ENCODE measurements around the gene TPO.

Gene TPO

DNA sequence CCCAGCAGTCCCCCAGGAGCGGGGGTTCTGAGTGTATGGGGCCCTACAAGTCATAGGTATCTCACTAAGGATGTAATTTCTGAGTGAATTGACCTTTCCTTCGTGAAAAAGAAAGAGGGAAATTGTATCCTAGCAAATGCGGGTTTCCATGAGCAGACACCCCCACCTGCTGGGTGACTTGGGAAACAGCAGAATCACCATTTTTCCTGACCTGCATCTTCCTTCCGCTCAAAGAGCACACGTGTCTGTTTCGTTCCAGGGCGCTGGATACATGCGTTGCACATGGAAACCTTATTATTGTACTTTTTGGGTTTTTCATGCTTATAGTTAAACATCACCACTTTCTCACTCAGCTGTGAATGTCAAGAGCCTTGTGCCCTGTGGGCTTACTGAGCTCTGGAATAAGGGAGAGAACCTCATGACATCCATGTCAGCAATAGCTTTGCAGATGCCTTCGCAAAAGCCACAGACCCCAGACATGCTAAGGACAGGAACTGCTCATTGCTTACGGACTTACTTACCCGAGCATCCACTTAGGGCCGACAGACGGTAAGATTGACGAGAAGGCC is 132.8 kb downstream of the TPO start:
- H3F3A ChIP-seq (ENCODE audit: insufficient read depth, low read length): no peaks in the 10 kb centered on the region
- H3K79me2 ChIP-seq (ENCODE audit: low read length): no peaks in the 10 kb centered on the region
- H3K27me3 ChIP-seq (replicated peaks; ENCODE audit: insufficient read depth, low read length): no peaks in the 10 kb centered on the region
- H3K36me3 ChIP-seq (replicated peaks; ENCODE audit: insufficient read depth, low read length): no peaks in the 10 kb centered on the region
- H3K4me1 ChIP-seq (ENCODE audit: low read length): no peaks in the 10 kb centered on the region
- H4K20me1 ChIP-seq (ENCODE audit: insufficient read depth, low read length): no peaks in the 10 kb centered on the region
- no peak overlapping the region for H3K27ac ChIP-seq (ENCODE audit: low read length)
- H3K4me3 ChIP-seq (ENCODE audit: low read length): no peak overlapping the region
- DNase-seq: peak; percentile 16
- H3K9ac ChIP-seq (ENCODE audit: low read length): no peak overlapping the region
- no peaks in the 10 kb centered on the region for H3K9me3 ChIP-seq (replicated peaks; ENCODE audit: insufficient read depth, low read length)
- no peaks in the 10 kb centered on the region for H3K9me2 ChIP-seq (replicated peaks; ENCODE audit: insufficient read depth, low read length)
- TF ChIP-seq CTCF (IDR thresholded peaks at IDR 0.05; ENCODE audit: low read length) (peak; percentile 47), EZH2phosphoT487 (IDR thresholded peaks at IDR 0.05; ENCODE audit: low read length) (no peak), EZH2 (optimal IDR thresholded peaks at IDR 0.05; ENCODE audit: low read depth, low read length) (no peak)
- 0 out of 2 replicates have a peak overlapping the region, but pooled peaks have one; percentile 19 for H3K4me2 ChIP-seq (ENCODE audit: low read depth, low read length)
- H2AFZ ChIP-seq (ENCODE audit: low read length): no peak overlapping the region

- H3K4me2 ChIP-seq (ENCODE audit: low read depth, low read length): no peak overlapping the region
- TF ChIP-seq CTCF (IDR thresholded peaks at IDR 0.05; ENCODE audit: low read length) (peak; percentile 14; the same call in 1 of the 2 replicates), EZH2 (optimal IDR thresholded peaks at IDR 0.05; ENCODE audit: low read depth, low read length) (no peak), EZH2phosphoT487 (IDR thresholded peaks at IDR 0.05; ENCODE audit: low read length) (no peak)
Observed at GRCh38 chr2:1546901-1547300, 133.6 kb downstream of the TPO start.

GRCh38 chr2:1548910-1549673 is 135.8 kb downstream of the TPO start:
- Histone ChIP-seq H3K9me2 (replicated peaks; ENCODE audit: insufficient read depth, low read length) (no peaks in the 10 kb centered on the region), H3K9ac (ENCODE audit: low read length) (no peak overlapping the region), H3K27ac (ENCODE audit: low read length) (no peak overlapping the region), H3F3A (ENCODE audit: insufficient read depth, low read length) (no peaks in the 10 kb centered on the region), H3K36me3 (replicated peaks; ENCODE audit: insufficient read depth, low read length) (no peaks in the 10 kb centered on the region), H3K79me2 (ENCODE audit: low read length) (no peaks in the 10 kb centered on the region), H3K9me3 (replicated peaks; ENCODE audit: insufficient read depth, low read length) (no peaks in the 10 kb centered on the region), H3K4me2 (ENCODE audit: low read depth, low read length) (no peak overlapping the region), H2AFZ (ENCODE audit: low read length) (no peak overlapping the region), H3K4me1 (ENCODE audit: low read length) (no peaks in the 10 kb centered on the region), H3K27me3 (replicated peaks; ENCODE audit: insufficient read depth, low read length) (no peaks in the 10 kb centered on the region), H3K4me3 (ENCODE audit: low read length) (no peak overlapping the region), H4K20me1 (ENCODE audit: insufficient read depth, low read length) (no peaks in the 10 kb centered on the region)
- DNase-seq: no peak
- TF ChIP-seq EZH2 (optimal IDR thresholded peaks at IDR 0.05; ENCODE audit: low read depth, low read length): no peak
- no peak for TF ChIP-seq CTCF (IDR thresholded peaks at IDR 0.05; ENCODE audit: low read length)
- no peak for TF ChIP-seq EZH2phosphoT487 (IDR thresholded peaks at IDR 0.05; ENCODE audit: low read length)

More at GRCh38 chr2:1546901-1547300, 133.6 kb downstream of the TPO start:
- Histone ChIP-seq H3K4me3 (ENCODE audit: low read length) (no peak overlapping the region), H3K27me3 (replicated peaks; ENCODE audit: insufficient read depth, low read length) (no peaks in the 10 kb centered on the region), H4K20me1 (ENCODE audit: insufficient read depth, low read length) (no peaks in the 10 kb centered on the region), H3K9ac (ENCODE audit: low read length) (no peak overlapping the region), H3K4me1 (ENCODE audit: low read length) (no peaks in the 10 kb centered on the region), H3K36me3 (replicated peaks; ENCODE audit: insufficient read depth, low read length) (no peaks in the 10 kb centered on the region), H3K79me2 (ENCODE audit: low read length) (no peaks in the 10 kb centered on the region), H3K9me2 (replicated peaks; ENCODE audit: insufficient read depth, low read length) (no peaks in the 10 kb centered on the region), H2AFZ (ENCODE audit: low read length) (no peak overlapping the region), H3K27ac (ENCODE audit: low read length) (no peak overlapping the region), H3K9me3 (replicated peaks; ENCODE audit: insufficient read depth, low read length) (no peaks in the 10 kb centered on the region), H3F3A (ENCODE audit: insufficient read depth, low read length) (no peaks in the 10 kb centered on the region)
- no peak for DNase-seq

All from MM.1S (cell line).